Stomach (tissue), 4 donors: ENCODE measurements around the gene ACAA1.

ENCODE experiments used
- CTCF ChIP-seq, 7 experiments: fragments of 450-650 bp in 4 of 7; fragments of 200-600 bp in 3 of 7; sonication (generic) in 3 of 7; IDR thresholded peaks; one replicate each; pipeline ENCODE4 v1.5.1; 2016 to 2019; ENCODE audit warnings: antibody characterized with exemption in 7 of 7, control low read depth in 2 of 7, mild to moderate bottlenecking in 1 of 7
- POLR2A ChIP-seq, 4 donors: fragments of 450-650 bp; IDR thresholded peaks; one replicate each; pipeline ENCODE4 v1.6.1; 2016; ENCODE audit warnings: antibody characterized with exemption in 4 of 4, control low read depth in 2 of 4, mild to moderate bottlenecking in 1 of 4, moderate library complexity in 1 of 4
- POLR2AphosphoS5 ChIP-seq, 3 donors: sonication (generic); formaldehyde crosslinking; IDR thresholded peaks; one replicate each; pipeline ENCODE4 v1.6.1; 2016; ENCODE audit warnings: antibody characterized with exemption in 3 of 3

- TF ChIP-seq CTCF (IDR thresholded peaks at IDR 0.05) = no peak
- no peak for TF ChIP-seq POLR2A (IDR thresholded peaks at IDR 0.05)
- TF ChIP-seq POLR2AphosphoS5 (IDR thresholded peaks at IDR 0.05) = no peak
These were observed 41.9 kb downstream of the ACAA1 start for GRCh38 chr3:38094999-38095398.
